Type B pancreatic cell (in vitro differentiated cells): ENCODE measurements around the gene ADORA3. TPM values are rescaled to one million over a fixed set of nuclear protein-coding genes. Genes with fewer than 3 reads are reported as not detected.

Source experiments
- DNase-seq: peaks from one replicate; pipeline ENCODE4 v3.0.0; 2021; ENCODE audit warnings: mixed read lengths; ENCODE audit not compliant: unreplicated experiment; ENCODE audit errors: extremely low spot score
- H3K27ac Mint-ChIP-seq: 2 replicates; pipeline ENCODE4 v1.8.0; 2021; ENCODE audit warnings: mild to moderate bottlenecking, mixed read lengths
- H3K27me3 Mint-ChIP-seq: 2 replicates; pipeline ENCODE4 v1.8.0; 2021; ENCODE audit warnings: mixed read lengths
- H3K36me3 Mint-ChIP-seq: 2 replicates; pipeline ENCODE4 v1.8.0; 2021; ENCODE audit warnings: mixed read lengths
- H3K4me1 Mint-ChIP-seq: one replicate; pipeline ENCODE4 v1.8.0; 2021; ENCODE audit warnings: mixed read lengths; ENCODE audit not compliant: unreplicated experiment
- H3K4me3 Mint-ChIP-seq: 2 replicates; pipeline ENCODE4 v1.8.0; 2021; ENCODE audit warnings: mild to moderate bottlenecking, mixed read lengths
- H3K9me3 Mint-ChIP-seq: 2 replicates; pipeline ENCODE4 v1.8.0; 2021; ENCODE audit warnings: mixed read lengths
- total RNA-seq: library from RNA; stranded (reverse); gene quantifications from 2 replicates; pipeline ENCODE4 v1.2.1, GENCODE V29; 2021; ENCODE audit warnings: low replicate concordance
- TF ChIP-seq, protein P1 (sequence below): fragments of 200-600 bp; sonication (generic); conservative IDR thresholded peaks from 2 replicates; pipeline ENCODE4 v1.5.0; 2021; ENCODE audit warnings: antibody characterized with exemption, mild to moderate bottlenecking

The ADORA3 gene
- total RNA-seq, 1 donor from 2014 or later = not detected

DNA sequence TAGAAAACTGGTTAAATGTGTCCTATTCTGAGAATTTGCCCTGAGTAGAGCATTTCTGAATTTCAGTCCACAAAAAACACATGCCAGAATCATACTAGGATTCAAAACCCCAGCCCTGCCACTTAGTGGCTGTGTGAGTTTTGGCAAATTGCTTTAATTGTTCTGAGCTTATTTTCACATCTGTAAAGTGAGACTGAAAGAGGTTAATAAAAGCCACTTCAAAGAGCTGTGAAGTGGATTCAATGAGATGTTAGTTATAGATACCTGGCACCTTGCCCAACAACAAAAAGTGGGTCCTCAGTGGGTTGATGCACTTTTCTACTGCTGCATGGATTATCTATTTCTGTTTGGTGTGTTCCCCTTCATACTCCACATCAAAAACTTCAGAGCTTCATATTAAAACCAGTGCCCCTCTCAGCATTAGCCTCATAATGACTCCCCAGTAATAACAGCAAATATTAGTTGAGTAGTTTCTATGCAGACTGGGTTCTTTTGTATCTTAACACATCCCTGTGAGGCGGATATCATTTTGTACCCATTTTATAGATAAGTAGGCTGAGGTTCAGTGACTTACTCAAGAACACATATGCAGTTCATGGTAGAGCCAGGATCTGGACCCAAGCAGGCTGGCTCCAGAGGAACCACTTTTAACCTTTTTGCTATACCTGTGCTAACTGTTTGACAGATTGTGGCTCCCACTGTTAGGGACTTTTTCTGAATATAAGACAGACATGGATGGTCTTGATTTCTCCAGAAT lies 14.2 kb upstream of the ADORA3 start:
- Mint-ChIP-seq H3K4me3 (no peak overlapping the region), H3K36me3 (no peaks in the 10 kb centered on the region), H3K27me3 (no peaks in the 10 kb centered on the region), H3K27ac (no peak overlapping the region), H3K4me1 (no peaks in the 10 kb centered on the region), H3K9me3 (no peaks in the 10 kb centered on the region)
- TF ChIP-seq, protein P1, sequence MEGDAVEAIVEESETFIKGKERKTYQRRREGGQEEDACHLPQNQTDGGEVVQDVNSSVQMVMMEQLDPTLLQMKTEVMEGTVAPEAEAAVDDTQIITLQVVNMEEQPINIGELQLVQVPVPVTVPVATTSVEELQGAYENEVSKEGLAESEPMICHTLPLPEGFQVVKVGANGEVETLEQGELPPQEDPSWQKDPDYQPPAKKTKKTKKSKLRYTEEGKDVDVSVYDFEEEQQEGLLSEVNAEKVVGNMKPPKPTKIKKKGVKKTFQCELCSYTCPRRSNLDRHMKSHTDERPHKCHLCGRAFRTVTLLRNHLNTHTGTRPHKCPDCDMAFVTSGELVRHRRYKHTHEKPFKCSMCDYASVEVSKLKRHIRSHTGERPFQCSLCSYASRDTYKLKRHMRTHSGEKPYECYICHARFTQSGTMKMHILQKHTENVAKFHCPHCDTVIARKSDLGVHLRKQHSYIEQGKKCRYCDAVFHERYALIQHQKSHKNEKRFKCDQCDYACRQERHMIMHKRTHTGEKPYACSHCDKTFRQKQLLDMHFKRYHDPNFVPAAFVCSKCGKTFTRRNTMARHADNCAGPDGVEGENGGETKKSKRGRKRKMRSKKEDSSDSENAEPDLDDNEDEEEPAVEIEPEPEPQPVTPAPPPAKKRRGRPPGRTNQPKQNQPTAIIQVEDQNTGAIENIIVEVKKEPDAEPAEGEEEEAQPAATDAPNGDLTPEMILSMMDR = no peak
- DNase-seq = no peak

DNA sequence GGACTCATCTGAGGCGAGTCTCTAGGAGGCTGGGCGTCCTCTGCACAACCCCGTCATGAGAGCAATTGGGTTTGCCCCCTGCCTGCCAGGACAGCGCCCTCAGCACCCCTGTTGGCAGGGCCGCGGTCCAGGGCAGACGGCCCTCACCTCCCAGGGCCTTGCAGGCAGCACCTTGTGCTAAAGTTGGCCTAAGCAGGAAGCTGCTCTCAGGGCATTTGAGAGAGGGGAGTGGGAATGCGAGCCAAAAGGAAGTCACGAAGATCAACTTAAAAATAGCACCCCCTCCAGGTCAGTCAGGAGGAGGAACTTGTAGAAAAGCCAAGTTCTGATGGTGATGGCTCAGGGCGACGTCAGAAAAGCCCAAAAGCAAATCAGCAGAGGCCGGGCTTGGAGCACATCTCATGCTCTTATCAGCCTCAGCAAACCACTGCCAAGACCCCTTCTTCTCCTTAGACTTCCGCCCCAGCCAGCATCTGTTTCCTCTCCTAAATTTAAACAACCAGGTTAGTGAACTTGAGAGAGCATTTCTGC lies 12.6 kb upstream of the ADORA3 start:
- Mint-ChIP-seq H3K36me3 (no peaks in the 10 kb centered on the region), H3K27ac (no peak overlapping the region)
- no peak for DNase-seq

DNA sequence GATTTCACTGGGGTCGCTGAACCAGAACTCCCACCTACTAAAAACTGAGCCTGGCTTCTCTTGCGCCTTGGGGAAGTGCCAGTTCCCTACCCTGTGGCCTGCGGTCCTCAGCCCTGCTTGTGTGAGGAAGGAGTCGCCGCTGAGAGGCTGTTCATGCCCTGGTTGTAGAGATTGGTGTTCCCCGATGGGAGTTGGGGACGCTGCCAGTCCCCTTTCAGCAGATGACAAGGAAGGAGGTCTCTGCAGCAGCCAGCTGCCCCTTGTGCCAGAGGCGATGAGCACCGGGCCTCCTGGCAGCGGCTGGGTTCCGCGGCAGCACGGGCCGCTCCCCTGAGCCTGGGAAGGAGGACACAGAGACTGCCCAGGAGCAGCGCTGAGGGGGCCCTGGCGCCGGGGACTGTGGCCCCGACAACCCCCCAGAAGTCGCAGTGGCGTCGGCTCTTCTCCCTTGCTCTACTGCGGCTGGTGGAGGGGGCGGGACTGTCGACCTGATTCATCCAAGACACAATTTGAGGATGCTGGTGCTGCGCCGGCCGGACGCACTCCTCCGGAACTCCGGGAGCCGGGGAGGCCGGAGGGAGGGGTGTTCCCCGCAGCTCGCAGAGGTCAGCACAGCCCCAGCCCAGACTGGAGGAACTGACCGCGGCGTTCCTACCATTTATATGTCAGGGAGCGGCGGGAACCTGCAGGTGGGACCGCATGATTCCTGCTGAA lies 12.0 kb upstream of the ADORA3 start:
- H3K9me3 Mint-ChIP-seq = no peaks in the 10 kb centered on the region
- no peaks in the 10 kb centered on the region for H3K27me3 Mint-ChIP-seq
- H3K36me3 Mint-ChIP-seq = no peaks in the 10 kb centered on the region
- no peak overlapping the region for H3K4me3 Mint-ChIP-seq
- TF ChIP-seq, protein P1 = no peak
- H3K27ac Mint-ChIP-seq = no peak overlapping the region
- DNase-seq = no peak
- no peaks in the 10 kb centered on the region for H3K4me1 Mint-ChIP-seq

More for the DNA sequence above, 12.6 kb upstream of the ADORA3 start:
- Mint-ChIP-seq H3K27me3 (no peaks in the 10 kb centered on the region), H3K4me3 (no peak overlapping the region), H3K9me3 (no peaks in the 10 kb centered on the region), H3K4me1 (no peaks in the 10 kb centered on the region)
- TF ChIP-seq, protein P1 = no peak

DNA sequence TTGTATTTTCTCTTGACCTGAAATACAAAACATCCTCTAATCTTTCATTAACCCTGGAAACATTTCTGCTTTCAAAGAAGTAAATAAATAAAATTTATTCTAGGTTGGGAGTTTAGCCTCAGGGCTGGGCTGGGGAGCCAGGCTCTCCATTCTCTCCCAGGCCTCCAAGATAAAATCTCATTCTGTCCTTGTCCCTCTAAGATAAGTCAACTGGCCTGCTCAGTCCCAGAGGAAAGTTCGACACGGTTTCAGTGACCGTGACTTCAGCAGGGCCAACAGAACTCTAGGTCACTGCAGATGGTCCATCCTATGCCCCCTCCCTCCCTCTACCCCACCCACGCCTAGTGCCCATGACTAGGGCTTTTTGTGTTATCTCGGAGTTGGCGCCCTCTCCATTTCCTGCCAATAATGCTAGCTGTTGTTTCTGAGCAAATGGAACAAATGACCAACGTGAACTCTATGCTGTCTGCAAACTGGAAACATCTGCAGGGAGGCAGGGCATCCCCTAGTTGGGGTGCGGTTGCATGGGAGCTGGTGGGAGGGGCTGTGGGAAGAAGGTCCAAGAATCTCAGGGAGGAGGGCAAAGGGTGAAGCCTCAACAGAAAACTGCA lies 10.1 kb upstream of the ADORA3 start:
- no peak for DNase-seq
- Mint-ChIP-seq H3K27ac (no peak overlapping the region), H3K9me3 (no peaks in the 10 kb centered on the region), H3K4me1 (no peaks in the 10 kb centered on the region), H3K36me3 (no peaks in the 10 kb centered on the region), H3K27me3 (no peaks in the 10 kb centered on the region), H3K4me3 (no peak overlapping the region)
- TF ChIP-seq, protein P1 = no peak

DNA sequence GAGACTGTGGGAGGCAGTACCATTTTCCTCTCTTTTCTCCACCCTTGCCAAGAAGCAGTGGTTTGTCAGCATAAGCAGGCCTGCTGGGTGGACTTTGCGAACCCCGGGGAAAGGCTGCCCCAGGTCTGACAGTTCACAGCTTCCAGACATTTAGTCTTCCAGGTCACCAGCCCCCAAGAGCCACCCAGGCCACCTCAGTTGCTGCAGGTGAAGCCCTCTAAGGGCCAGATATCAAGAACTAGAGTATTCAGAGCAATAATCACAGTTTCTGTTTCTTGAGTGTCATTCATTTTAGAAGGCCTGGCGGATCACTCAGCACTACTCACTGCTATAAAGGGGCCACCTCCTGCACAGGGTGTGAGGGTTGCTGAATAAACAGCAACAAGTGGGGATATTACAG lies 9.5 kb upstream of the ADORA3 start:
- no peak overlapping the region for H3K27ac Mint-ChIP-seq
- DNase-seq = no peak
- TF ChIP-seq, protein P1 = no peak
- H3K36me3 Mint-ChIP-seq = no peaks in the 10 kb centered on the region
- peaks cover 5% of the 10 kb centered on the region for H3K4me1 Mint-ChIP-seq
- H3K9me3 Mint-ChIP-seq = no peaks in the 10 kb centered on the region
- H3K4me3 Mint-ChIP-seq = no peak overlapping the region
- H3K27me3 Mint-ChIP-seq = no peaks in the 10 kb centered on the region
